Neural progenitor cell (in vitro differentiated cells): ENCODE measurements around the gene SNX9.

Experiments
- EZH2 ChIP-seq: fragments of 200-600 bp; sonication (generic); IDR thresholded peaks from 2 replicates; pipeline ENCODE4 v1.6.1; 2017; ENCODE audit warnings: antibody characterized with exemption, mild to moderate bottlenecking, moderate library complexity
- TF ChIP-seq, protein P1 (sequence below): fragments of 200-600 bp; sonication (generic); IDR thresholded peaks from 2 replicates; pipeline ENCODE4 v1.5.1; 2017; ENCODE audit warnings: antibody characterized with exemption, mild to moderate bottlenecking

DNA sequence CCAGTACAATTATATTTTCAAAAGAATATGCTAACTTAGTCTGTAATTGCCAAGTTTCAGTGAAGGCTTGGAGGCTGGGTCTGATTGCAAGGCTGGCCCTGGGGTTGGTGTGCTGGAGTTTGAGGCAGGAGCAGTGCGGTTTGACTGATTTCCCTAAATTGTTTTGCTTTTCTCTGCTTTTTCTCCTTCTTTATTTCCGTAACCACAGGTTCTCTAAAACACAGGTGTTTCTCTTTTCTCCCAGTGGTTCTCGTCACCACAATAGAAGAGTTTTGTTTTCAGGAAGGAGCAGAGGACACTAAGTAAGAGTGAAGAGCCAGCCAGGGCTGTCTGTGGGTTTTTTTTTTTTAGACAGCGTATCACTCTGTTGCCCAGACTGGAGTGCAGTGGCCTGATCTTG lies 8.2 kb upstream of the SNX9 start:
- TF ChIP-seq EZH2: no peak
- TF ChIP-seq, protein P1, sequence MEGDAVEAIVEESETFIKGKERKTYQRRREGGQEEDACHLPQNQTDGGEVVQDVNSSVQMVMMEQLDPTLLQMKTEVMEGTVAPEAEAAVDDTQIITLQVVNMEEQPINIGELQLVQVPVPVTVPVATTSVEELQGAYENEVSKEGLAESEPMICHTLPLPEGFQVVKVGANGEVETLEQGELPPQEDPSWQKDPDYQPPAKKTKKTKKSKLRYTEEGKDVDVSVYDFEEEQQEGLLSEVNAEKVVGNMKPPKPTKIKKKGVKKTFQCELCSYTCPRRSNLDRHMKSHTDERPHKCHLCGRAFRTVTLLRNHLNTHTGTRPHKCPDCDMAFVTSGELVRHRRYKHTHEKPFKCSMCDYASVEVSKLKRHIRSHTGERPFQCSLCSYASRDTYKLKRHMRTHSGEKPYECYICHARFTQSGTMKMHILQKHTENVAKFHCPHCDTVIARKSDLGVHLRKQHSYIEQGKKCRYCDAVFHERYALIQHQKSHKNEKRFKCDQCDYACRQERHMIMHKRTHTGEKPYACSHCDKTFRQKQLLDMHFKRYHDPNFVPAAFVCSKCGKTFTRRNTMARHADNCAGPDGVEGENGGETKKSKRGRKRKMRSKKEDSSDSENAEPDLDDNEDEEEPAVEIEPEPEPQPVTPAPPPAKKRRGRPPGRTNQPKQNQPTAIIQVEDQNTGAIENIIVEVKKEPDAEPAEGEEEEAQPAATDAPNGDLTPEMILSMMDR: no peak
